AML-193 (cell line): Measurements from ENCODE around the gene PALS1.
"Not testable (repeated sequence)": the region's sequence is repeated elsewhere in the genome, so short reads cannot be mapped to it uniquely, and the experiment has no call there.

Experiments
- DNase-seq, 2 experiments: peaks; one replicate each; lab custom pipeline; 2025; lab: John Stamatoyannopoulos, UW

PALS1 gene

GRCh38 chr14:67257906-67258305 lies 16.7 kb downstream of the PALS1 start:
- DNase-seq, result no peak

DNA sequence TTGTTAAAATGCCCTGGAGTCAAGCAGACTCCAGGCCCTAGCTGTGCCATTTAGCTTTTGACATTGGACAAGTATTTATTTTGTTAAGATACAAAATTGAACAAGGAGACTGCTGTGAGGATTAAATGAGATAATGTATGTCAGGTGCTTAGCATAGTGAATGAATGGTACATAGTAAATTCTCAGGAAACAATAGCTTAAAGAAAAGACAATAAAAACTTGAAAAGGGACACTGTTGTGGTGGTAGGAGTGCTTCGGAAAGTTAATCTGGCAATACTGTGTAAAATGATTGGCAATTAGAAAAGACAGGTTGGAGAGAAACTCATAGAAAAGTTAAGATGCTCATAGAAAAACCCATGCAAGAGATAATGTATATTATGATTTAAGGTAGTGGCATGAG lies 19.7 kb downstream of the PALS1 start:
- no peak for DNase-seq

DNA sequence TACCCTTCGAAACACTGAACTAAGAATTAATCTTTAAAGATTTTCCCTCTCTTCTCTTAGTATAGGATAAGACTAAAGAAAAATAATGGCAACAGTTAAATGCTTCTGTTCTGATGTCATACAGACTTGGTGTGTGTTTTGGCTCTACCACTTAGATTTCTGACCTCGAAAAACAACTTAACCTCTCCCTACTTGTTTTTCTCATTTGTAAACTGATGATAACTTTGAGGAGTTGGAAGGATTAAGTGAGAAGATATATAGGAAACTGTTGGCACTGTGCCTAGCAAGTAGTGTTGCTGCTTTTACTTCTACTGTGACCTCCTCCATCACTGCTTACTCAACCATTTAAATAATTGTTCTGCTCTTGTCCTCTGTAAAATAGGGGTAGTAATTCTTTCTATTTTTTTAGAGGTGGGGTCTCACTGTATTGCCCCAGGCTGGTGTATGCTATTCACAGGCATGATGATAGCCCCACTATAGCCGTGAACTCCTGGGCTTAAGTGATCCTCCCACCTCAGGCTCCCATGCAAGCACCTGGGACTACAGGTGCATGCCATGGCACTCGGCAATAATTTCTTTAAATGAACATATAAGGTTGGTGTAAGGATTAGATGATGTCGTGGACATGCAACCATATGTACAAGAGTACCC lies 22.4 kb downstream of the PALS1 start:
- DNase-seq, result no peak

DNA sequence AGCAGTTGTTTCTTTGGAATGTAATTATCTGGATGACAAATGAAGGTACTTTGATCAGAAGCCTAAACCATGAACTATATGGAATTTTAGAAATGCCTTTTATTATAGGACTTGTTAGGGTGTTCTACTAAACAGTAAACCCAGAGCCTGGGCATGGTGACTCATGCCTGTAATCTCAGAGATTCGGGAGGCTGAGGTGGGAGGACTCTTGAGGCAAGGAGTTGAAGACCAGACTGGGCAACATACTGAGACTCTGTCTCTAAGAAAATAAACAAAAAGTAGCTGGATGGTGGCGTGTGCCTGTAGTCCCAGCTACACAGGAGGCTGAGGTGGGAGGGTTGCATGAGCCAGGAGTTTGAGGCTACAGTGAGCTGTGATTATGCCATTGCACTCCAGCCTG lies 23.9 kb downstream of the PALS1 start:
- no peak for DNase-seq

- no peak for DNase-seq
Measured at GRCh38 chr14:67267576-67268328, 26.5 kb downstream of the PALS1 start.

DNA sequence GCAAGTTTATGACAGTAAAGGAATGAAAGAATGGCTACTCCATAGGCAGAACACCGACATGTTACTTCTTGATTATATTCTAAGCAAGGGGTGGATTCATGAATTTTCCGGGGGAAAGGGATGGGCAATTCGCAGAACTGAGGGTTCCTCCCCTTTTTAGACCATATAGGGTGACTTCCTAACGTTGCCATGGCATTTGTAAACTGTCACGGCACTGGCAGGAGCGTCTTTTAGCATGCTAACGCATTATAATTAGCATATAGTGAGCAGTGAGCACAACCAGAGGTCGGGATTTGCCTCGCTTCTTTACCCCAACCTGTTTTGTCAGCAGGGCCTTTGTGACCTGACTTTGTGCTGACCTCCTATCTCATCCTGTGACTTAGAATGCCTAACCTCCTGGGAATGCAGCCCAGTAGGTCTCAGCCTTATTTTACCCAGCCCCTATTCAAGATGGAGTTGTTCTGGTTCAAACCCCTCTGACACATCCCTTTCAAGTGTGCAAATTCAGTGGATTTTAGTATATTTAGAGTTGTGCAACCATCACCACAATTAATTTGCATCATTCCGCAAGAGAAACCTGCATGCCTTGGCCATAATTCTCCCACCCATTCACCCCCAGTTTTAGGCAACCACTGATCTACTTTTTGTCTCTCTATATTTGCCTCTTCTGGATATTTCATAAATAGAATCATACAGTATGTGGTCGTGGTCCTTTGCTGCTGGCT lies 27.4 kb downstream of the PALS1 start:
- no peak for DNase-seq

- DNase-seq, result no peak
Measured at GRCh38 chr14:67269298-67270060, 28.2 kb downstream of the PALS1 start.

GRCh38 chr14:67270145-67270753 lies 29.0 kb downstream of the PALS1 start:
- DNase-seq, result no peak

DNA sequence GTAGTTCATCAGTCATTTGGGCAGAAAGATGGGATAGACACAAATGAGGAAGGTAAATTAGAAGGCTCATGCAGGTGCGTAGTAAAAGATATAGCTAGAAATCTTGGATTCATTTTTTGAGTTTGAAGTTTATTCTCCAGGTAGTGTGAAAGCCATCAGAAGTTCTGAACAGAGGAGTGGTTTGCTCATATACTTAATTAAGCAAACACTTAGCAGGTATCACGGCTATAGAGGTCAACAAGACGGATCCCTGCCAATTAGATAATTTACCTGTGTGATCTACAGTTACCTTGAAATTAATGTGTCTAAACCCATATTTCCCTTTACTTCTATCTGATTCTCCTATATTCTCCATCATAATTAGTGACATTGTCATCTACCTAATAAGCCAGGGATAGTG lies 29.7 kb downstream of the PALS1 start:
- DNase-seq, result no peak

- not testable (repeated sequence) for DNase-seq
Measured at GRCh38 chr14:67273281-67273680, 32.0 kb downstream of the PALS1 start.

DNA sequence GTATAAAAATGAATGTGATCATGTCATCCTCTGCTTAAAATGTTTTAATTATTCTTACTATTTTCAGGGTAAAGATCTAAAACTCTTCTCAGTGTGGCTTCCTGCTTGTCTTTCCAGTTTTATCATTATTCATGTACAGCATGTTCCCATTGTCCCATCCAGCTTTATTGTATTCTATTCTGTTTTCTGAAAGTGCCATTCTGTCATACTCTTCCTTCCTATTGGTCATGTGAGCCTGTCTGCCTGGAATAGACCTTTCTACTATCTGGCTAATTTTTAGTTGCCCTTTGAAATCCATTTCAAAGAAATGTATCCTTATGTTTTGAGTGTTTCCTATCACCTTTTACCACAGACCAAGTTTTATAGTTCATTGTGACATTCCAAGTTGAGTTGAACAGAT lies 34.9 kb downstream of the PALS1 start:
- DNase-seq, result no peak

GRCh38 chr14:67280506-67280905 lies 39.3 kb downstream of the PALS1 start:
- DNase-seq, result no peak

- DNase-seq, result peak; percentile 40 to 44
Measured at GRCh38 chr14:67285876-67286452, 44.7 kb downstream of the PALS1 start.
